Sigmoid colon (tissue), 7 donors: Measurements from ENCODE around the gene PRR12. TPM values are rescaled to one million over a fixed set of nuclear protein-coding genes. Genes with fewer than 3 reads are reported as not detected.
"Not testable (repeated sequence)": the region's sequence is repeated elsewhere in the genome, so short reads cannot be mapped to it uniquely, and the experiment has no call there.

ENCODE experiments used
- DNase-seq: peaks from one replicate; pipeline ENCODE4 v3.0.0-alpha.2; 2019
- H3K27ac ChIP-seq, 4 donors: fragments of 200-600 bp; sonication (generic); one replicate each; pipeline ENCODE4 v1.5.1; 2016 to 2019; ENCODE audit warnings: mild to moderate bottlenecking in 1 of 4
- H3K27me3 ChIP-seq, 3 donors: fragments of 200-600 bp; sonication (generic); one replicate each; pipeline ENCODE4 v1.5.1; 2019; ENCODE audit warnings: mild to moderate bottlenecking in 1 of 3
- H3K36me3 ChIP-seq, 4 donors: fragments of 200-600 bp; sonication (generic); one replicate each; pipeline ENCODE4 v1.5.1; 2016 to 2019
- H3K4me1 ChIP-seq, 4 donors: fragments of 200-600 bp; sonication (generic); one replicate each; pipeline ENCODE4 v1.5.1; 2017 to 2019
- H3K4me3 ChIP-seq, 4 donors: fragments of 200-600 bp; sonication (generic); one replicate each; pipeline ENCODE4 v1.5.1; 2017 to 2019; ENCODE audit warnings: mild to moderate bottlenecking in 2 of 4, moderate library complexity in 1 of 4
- H3K9me3 ChIP-seq, 4 donors: fragments of 200-600 bp in 3 of 4; sonication (generic) in 3 of 4; one replicate each; pipeline versions ENCODE4 v1.5.1 to v1.6.1; 2013 to 2019
- CTCF ChIP-seq, 4 experiments: fragments of 450-650 bp in 3 of 4; fragments of 200-600 bp in 1 of 4; IDR thresholded peaks; one replicate each; pipeline ENCODE4 v1.5.1; 2016 to 2019; ENCODE audit warnings: antibody characterized with exemption in 4 of 4, mild to moderate bottlenecking in 3 of 4, moderate library complexity in 2 of 4
- EP300 ChIP-seq, 4 donors: sonication (generic); formaldehyde crosslinking; IDR thresholded peaks; one replicate each; pipeline ENCODE4 v1.6.1; 2017; ENCODE audit warnings: antibody characterized with exemption in 4 of 4
- POLR2A ChIP-seq, 2 donors: fragments of 450-650 bp; IDR thresholded peaks; one replicate each; pipeline ENCODE4 v1.6.1; 2016; ENCODE audit warnings: antibody characterized with exemption in 2 of 2, mild to moderate bottlenecking in 2 of 2, moderate library complexity in 2 of 2
- POLR2AphosphoS5 ChIP-seq, 4 donors: sonication (generic); formaldehyde crosslinking; IDR thresholded peaks; one replicate each; pipeline ENCODE4 v1.6.1; 2017; ENCODE audit warnings: antibody characterized with exemption in 4 of 4
- WGBS, 2 donors: extraction: QIAGEN DNeasy Blood & Tissue Kit; methylation state at CpG; one replicate each; pipeline ENCODE4 v1.1.7; 2013; 5-methylcytosine and 5-hydroxymethylcytosine counted together
- intact Hi-C: fragments of 100-400 bp; cut with DNase I; formaldehyde crosslinking; loops from one replicate; pipeline ENCODE4 v1.15.1; 2023
- polyA plus RNA-seq, 3 donors: library from polyadenylated mRNA; stranded (reverse); fragments of 200-250 nt; gene quantifications; one replicate each; pipeline ENCODE4 v1.2.3, GENCODE V29; 2013
- total RNA-seq, 4 donors: library from RNA; depleted of rRNA; stranded (reverse); fragments of >200 nt; gene quantifications; one replicate each; pipeline ENCODE4 v1.1.0, GENCODE V29; 2016
- donor health status: healthy with polysubstance abuse.
- donor health status: Bipolar disorder and iron deficiency.
- donor health status: healthy.

PRR12 gene
- total and polyA plus RNA-seq, 7 donors = 3.0 to 20.4 (median 5.7) TPM

DNA sequence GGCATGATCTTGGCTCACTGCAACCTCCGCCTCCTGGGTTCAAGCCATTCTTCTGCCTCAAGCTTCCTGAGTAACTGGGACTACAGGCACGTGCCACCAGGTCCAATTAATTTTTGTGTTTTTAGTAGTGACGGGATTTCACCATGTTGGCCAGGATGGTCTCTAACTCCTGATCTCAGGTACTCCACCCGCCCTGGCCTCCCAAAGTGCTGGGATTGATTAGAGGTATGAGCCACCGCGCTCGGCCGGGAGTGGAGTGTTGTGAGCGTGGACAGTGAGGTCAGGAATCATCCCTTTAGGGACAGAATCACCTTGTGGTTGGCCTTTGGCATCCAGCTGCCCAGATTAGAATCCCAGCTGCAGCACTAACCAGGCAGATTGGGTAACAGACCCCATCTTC is 38.7 kb downstream of the PRR12 start:
- Histone ChIP-seq H3K36me3 (peaks cover 5 to 31% (median 16%) of the 10 kb centered on the region in 4 donors), H3K9me3 (no peaks in the 10 kb centered on the region), H3K27me3 (no peaks in the 10 kb centered on the region), H3K4me1 (peaks cover 0 to 17% (median 14%) of the 10 kb centered on the region in 4 donors), H3K27ac (peak overlapping the region in 1 of 4 donors; percentile 4), H3K4me3 (no peak overlapping the region)
- intact Hi-C loops = no loop called here
- DNase-seq = no peak
- WGBS, 2 donors = 92 to 95% methylated on average over 9 of the region's 9 CpGs
- TF ChIP-seq CTCF (IDR thresholded peaks at IDR 0.05) (no peak), EP300 (IDR thresholded peaks at IDR 0.05) (no peak), POLR2AphosphoS5 (IDR thresholded peaks at IDR 0.05) (no peak), POLR2A (IDR thresholded peaks at IDR 0.05) (no peak)

DNA sequence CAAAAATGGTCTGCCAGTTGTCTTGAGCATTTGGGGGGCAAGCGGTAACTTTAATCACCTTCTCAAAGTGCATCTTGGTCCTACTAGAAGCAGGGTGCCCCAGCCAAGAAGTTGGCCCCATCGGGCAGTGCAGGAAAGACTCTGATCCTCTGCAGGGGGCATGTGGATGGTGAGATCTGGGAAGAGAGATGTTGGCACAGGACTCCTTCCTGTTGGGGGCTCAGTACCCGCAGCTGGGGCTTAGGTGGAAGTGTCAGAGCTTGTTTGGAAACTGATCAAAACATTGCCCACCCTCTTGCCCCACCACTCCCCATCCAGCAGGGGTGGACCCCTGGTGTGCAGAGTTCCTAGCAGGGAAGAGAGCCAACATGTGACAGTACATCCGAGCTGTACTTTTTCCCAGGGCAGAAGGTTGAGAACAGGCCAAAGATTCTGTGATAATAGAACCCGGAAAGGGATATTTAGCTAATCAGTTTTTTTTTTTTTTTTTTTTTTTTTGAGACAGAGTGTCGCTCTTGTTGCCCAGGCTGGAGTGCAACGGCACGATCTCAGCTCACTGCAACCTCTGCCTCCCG is 40.1 kb downstream of the PRR12 start:
- H3K27me3 ChIP-seq = no peaks in the 10 kb centered on the region
- peak in 1 of 4 donors; percentile 13 for TF ChIP-seq POLR2AphosphoS5 (IDR thresholded peaks at IDR 0.05)
- TF ChIP-seq EP300 (IDR thresholded peaks at IDR 0.05) = no peak
- intact Hi-C loops = no loop called here
- DNase-seq = no peak
- peaks cover 0 to 32% (median 14%) of the 10 kb centered on the region in 4 donors for H3K36me3 ChIP-seq
- WGBS, 2 donors = 26 to 63% methylated on average over 9 of the region's 9 CpGs
- H3K4me3 ChIP-seq = no peak overlapping the region
- H3K4me1 ChIP-seq = peaks cover 0 to 21% (median 17%) of the 10 kb centered on the region in 4 donors
- peak overlapping the region in 3 of 4 donors; percentile 23 to 61 (median 54) for H3K27ac ChIP-seq
- no peaks in the 10 kb centered on the region for H3K9me3 ChIP-seq

- Histone ChIP-seq H3K27ac (peak overlapping the region in 1 of 4 donors; percentile 54), H3K36me3 (peaks cover 0 to 32% (median 14%) of the 10 kb centered on the region in 4 donors), H3K4me3 (no peak overlapping the region), H3K9me3 (no peaks in the 10 kb centered on the region), H3K27me3 (no peaks in the 10 kb centered on the region), H3K4me1 (peaks cover 0 to 27% (median 21%) of the 10 kb centered on the region in 4 donors)
- no peak for DNase-seq
- 83 to 91% methylated on average over 19 of the region's 19 CpGs for WGBS, 2 donors
- no peak for TF ChIP-seq POLR2A (IDR thresholded peaks at IDR 0.05)
- TF ChIP-seq EP300 (IDR thresholded peaks at IDR 0.05) = no peak
- TF ChIP-seq POLR2AphosphoS5 (IDR thresholded peaks at IDR 0.05) = peak in 2 of 4 donors; percentile 14 to 36
- intact Hi-C loops = no loop called here
These were observed 40.7 kb downstream of the PRR12 start for GRCh38 chr19:49631610-49632192.

DNA sequence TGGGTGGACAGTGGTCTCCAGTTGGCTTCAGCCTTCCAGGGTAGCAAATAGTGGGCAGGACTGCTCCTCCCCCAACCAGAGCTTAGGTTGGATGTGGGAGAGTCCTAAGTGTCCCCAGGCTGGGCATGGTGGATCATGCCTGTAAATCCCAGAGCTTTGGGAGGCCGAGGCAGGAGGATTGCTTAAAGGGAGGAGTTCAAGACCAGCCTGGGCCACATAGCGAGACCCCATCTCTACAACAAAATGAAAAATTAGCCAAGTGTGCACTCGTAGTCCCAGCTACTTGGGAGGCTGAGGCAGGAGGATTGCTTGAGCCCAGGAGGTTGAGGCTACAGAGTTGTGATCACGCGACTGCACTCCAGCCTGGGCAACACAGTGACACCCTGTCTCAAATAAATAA is 41.6 kb downstream of the PRR12 start:
- Histone ChIP-seq H3K9me3 (no peaks in the 10 kb centered on the region), H3K4me1 (peaks cover 0 to 34% (median 28%) of the 10 kb centered on the region in 4 donors), H3K36me3 (peaks cover 0 to 27% (median 11%) of the 10 kb centered on the region in 4 donors), H3K4me3 (no peak overlapping the region), H3K27me3 (no peaks in the 10 kb centered on the region), H3K27ac (no peak overlapping the region)
- TF ChIP-seq POLR2AphosphoS5 (IDR thresholded peaks at IDR 0.05) = peak in 1 of 4 donors; percentile 2
- TF ChIP-seq POLR2A (IDR thresholded peaks at IDR 0.05) = no peak
- intact Hi-C loops = no loop called here
- 90 to 93% methylated on average over 5 of the region's 5 CpGs for WGBS, 2 donors
- no peak for DNase-seq

DNA sequence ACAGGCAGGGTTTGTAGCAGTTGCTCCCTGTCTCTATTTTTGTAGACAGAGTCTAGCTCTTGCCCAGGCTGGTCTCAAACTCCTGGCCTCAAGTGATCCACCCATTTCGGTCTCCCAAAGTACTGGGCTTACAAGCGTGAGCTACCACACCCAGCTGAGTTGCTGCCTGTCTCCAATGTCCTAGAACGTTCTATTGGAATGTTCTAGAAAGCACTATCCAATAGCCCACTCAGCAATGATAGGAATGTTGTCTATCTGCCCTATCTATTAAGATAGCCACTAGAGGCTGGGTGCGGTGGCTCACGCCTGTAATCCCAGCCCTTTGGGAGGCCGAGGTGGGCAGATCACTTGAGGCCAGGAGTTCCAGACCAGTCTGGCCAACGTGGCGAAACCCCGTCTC is 42.3 kb downstream of the PRR12 start:
- WGBS, 2 donors = 64 to 82% methylated on average over 9 of the region's 9 CpGs
- H3K27ac ChIP-seq, DNase-seq, H3K4me3 ChIP-seq, H3K9me3 ChIP-seq, H3K27me3 ChIP-seq, intact Hi-C loops: not testable (repeated sequence)
- H3K4me1 ChIP-seq = peaks cover 0 to 41% (median 35%) of the 10 kb centered on the region in 4 donors
- H3K36me3 ChIP-seq = peaks cover 0 to 27% (median 11%) of the 10 kb centered on the region in 4 donors
- TF ChIP-seq POLR2AphosphoS5 (IDR thresholded peaks at IDR 0.05) = peak in 1 of 4 donors; percentile 18

DNA sequence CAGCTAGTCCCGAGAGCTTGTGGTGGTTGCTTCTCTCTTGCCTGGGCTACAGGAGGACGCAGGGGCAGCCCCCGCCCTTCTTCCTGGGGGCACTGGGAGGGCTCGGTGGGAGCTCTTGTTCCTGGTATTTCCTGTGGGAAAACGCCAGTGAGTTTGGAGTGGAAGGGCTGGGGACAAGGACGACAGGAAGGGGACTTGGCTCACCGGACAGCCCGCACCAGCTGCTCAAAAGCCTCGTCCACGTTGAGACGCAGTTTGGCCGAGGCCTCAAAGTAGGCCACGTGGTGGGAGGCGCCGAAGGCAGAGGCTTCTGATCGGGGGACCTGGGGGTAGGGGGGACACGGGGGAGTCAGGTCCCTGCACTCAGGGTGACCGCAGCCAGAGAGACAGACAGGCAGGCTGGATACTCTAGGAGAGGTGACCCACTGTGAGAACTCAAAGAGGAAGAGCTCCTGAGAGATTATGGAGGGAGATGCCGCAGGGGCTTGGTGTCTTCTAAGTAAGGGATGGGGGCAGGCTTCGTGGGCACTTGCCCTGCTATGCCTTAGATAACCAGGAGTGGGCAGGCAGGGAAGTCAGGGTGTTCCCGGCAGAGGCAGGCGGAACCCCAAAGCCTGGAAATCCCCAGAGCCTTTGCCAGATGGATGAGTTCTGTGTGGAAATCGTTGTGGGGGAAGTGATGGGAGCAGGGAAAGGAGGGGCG is 44.7 kb downstream of the PRR12 start:
- intact Hi-C loops = no loop called here
- 61 to 69% methylated on average over 24 of the region's 24 CpGs for WGBS, 2 donors
- TF ChIP-seq POLR2AphosphoS5 (IDR thresholded peaks at IDR 0.05) (no peak), POLR2A (IDR thresholded peaks at IDR 0.05) (no peak), CTCF (IDR thresholded peaks at IDR 0.05) (no peak)
- Histone ChIP-seq H3K27me3 (no peaks in the 10 kb centered on the region), H3K4me3 (no peak overlapping the region), H3K9me3 (no peaks in the 10 kb centered on the region), H3K27ac (peak overlapping the region; percentile 19 to 100 (median 27)), H3K36me3 (peaks cover 0 to 22% (median 11%) of the 10 kb centered on the region in 4 donors), H3K4me1 (peaks cover 0 to 50% (median 41%) of the 10 kb centered on the region in 4 donors)
- DNase-seq = no peak
